Endothelial cell of umbilical vein (primary cell): ENCODE measurements around the gene ARPP19. TPM values are rescaled to one million over a fixed set of nuclear protein-coding genes. Genes with fewer than 3 reads are reported as not detected.
"Not testable (repeated sequence)": the region's sequence is repeated elsewhere in the genome, so short reads cannot be mapped to it uniquely, and the experiment has no call there.

Experiments
- BruUV-seq: library from RNA; stranded (reverse); fragments of 400-500 nt; replicated peaks from 2 replicates; lab custom pipeline; 2021; lab: Mats Ljungman, UMichigan
- CTCF ChIA-PET: fragments of 300-600, 350-600 bp; sonication (Branson Sonifier 250); formaldehyde crosslinking; loops from one replicate; lab custom pipeline; 2021; ENCODE audit warnings: antibody characterized with exemption, inconsistent platforms; lab: Charles Lee
- POLR2A ChIA-PET: fragments of 300-600, 350-600 bp; sonication (Branson Sonifier 250); formaldehyde crosslinking; loops from one replicate; lab custom pipeline; 2021; ENCODE audit warnings: antibody characterized with exemption, inconsistent platforms; lab: Charles Lee
- DNase-seq: peaks from one replicate; pipeline ENCODE4 v3.0.0-alpha.2; 2011; ENCODE audit warnings: low read depth, low spot score
- FAIRE-seq: peaks from 2 replicates; lab custom pipeline; 2011; peaks lifted over from hg19 to GRCh38; lab: Jason Lieb, UNC
- H2AFZ ChIP-seq: 2 replicates; pipeline ENCODE4 v1.6.0; 2012; ENCODE audit warnings: low read depth, low read length, control low read depth, inconsistent platforms
- H3K27ac ChIP-seq: 2 replicates; pipeline ENCODE4 v1.5.1; 2011; ENCODE audit warnings: low read depth, mild to moderate bottlenecking, control low read depth, low read length, moderate library complexity; ENCODE audit not compliant: insufficient read depth
- H3K27me3 ChIP-seq, 2 experiments: 2 replicates each; pipeline versions ENCODE4 v1.6.0 to v1.6.1; 2011; ENCODE audit warnings: low read length in 2 of 2, mixed read lengths in 1 of 2; ENCODE audit not compliant: control insufficient read depth in 2 of 2, insufficient read depth in 2 of 2
- H3K36me3 ChIP-seq, 2 experiments: 2 replicates in 1 of 2; 3 replicates in 1 of 2; pipeline ENCODE4 v1.5.1; 2011; ENCODE audit warnings: low read length in 2 of 2, mild to moderate bottlenecking in 1 of 2, moderate library complexity in 1 of 2; ENCODE audit not compliant: control insufficient read depth in 2 of 2, insufficient read depth in 2 of 2; ENCODE audit errors: extremely low read depth in 1 of 2
- H3K4me1 ChIP-seq: 3 replicates; pipeline ENCODE4 v1.5.1; 2011; ENCODE audit warnings: mild to moderate bottlenecking, low read length; ENCODE audit not compliant: control insufficient read depth, insufficient read depth; ENCODE audit errors: extremely low read depth
- H3K4me2 ChIP-seq: 2 replicates; pipeline ENCODE4 v1.6.1; 2011; ENCODE audit warnings: low read length, control low read depth, mixed read lengths; ENCODE audit not compliant: insufficient read depth
- H3K4me3 ChIP-seq, 3 experiments: fragments of 200-600 bp in 1 of 3; sonication (generic), shearing (Covaris generic) in 1 of 3; replicated peaks in 1 of 3; 2 replicates each; pipeline ENCODE4 v1.5.1; 2011 to 2016; ENCODE audit warnings: control low read depth in 3 of 3, low read length in 3 of 3, mild to moderate bottlenecking in 2 of 3, inconsistent platforms in 1 of 3, low read depth in 1 of 3, moderate library complexity in 1 of 3; ENCODE audit not compliant: insufficient read depth in 1 of 3
- H3K79me2 ChIP-seq: 2 replicates; pipeline ENCODE4 v1.6.0; 2012; ENCODE audit warnings: low read length, inconsistent platforms; ENCODE audit not compliant: control insufficient read depth, insufficient read depth
- H3K9ac ChIP-seq: replicated peaks from 2 replicates; pipeline ENCODE3; 2011; ENCODE audit warnings: low read length, control low read depth; ENCODE audit not compliant: insufficient read depth; ENCODE audit errors: extremely low read depth
- H3K9me1 ChIP-seq: replicated peaks from 3 replicates; pipeline ENCODE4 v1.6.0; 2011; ENCODE audit warnings: mild to moderate bottlenecking, low read length; ENCODE audit not compliant: control insufficient read depth, insufficient read depth; ENCODE audit errors: extremely low read depth
- H3K9me3 ChIP-seq: replicated peaks from 2 replicates; pipeline ENCODE4 v1.5.1; 2012; ENCODE audit warnings: low read length, inconsistent platforms; ENCODE audit not compliant: control insufficient read depth, insufficient read depth
- H4K20me1 ChIP-seq: replicated peaks from 2 replicates; pipeline ENCODE3; 2011; ENCODE audit warnings: mild to moderate bottlenecking, low read length; ENCODE audit not compliant: control insufficient read depth, insufficient read depth; ENCODE audit errors: extremely low read depth
- CTCF ChIP-seq, 2 donors: IDR thresholded peaks; 1 replicate in 1 of 2; 2 replicates in 1 of 2; pipeline ENCODE4 v1.5.1; 2011; ENCODE audit warnings: low read length in 2 of 2, mild to moderate bottlenecking in 2 of 2, moderate library complexity in 2 of 2, control low read depth in 1 of 2, inconsistent platforms in 1 of 2, low read depth in 1 of 2; ENCODE audit not compliant: insufficient read depth in 1 of 2; ENCODE audit errors: extremely low read depth in 1 of 2
- EZH2 ChIP-seq: IDR thresholded peaks from 2 replicates; pipeline ENCODE4 v1.6.1; 2012; ENCODE audit warnings: borderline replicate concordance, low read depth, mild to moderate bottlenecking, moderate library complexity, low read length, inconsistent platforms; ENCODE audit not compliant: severe bottlenecking
- FOS ChIP-seq: IDR thresholded peaks from 2 replicates; pipeline ENCODE4 v1.6.1; 2011; ENCODE audit warnings: mild to moderate bottlenecking, low read length, moderate library complexity, borderline replicate concordance; ENCODE audit not compliant: insufficient read depth
- GATA2 ChIP-seq: IDR thresholded peaks from 2 replicates; pipeline ENCODE4 v1.7.0; 2011; ENCODE audit warnings: low read depth, mild to moderate bottlenecking, moderate library complexity, mixed read lengths, low read length; ENCODE audit not compliant: insufficient read length, insufficient read depth
- JUN ChIP-seq: IDR thresholded peaks from 2 replicates; pipeline ENCODE4 v1.6.1; 2011; ENCODE audit warnings: borderline replicate concordance, low read depth; ENCODE audit not compliant: insufficient read length, insufficient read depth
- MAX ChIP-seq: IDR thresholded peaks from 2 replicates; pipeline ENCODE4 v1.6.1; 2011; ENCODE audit not compliant: insufficient read depth, insufficient read length
- MYC ChIP-seq: IDR thresholded peaks from one replicate; pipeline ENCODE4 v1.6.1; 2011; ENCODE audit warnings: mild to moderate bottlenecking, low read depth, low read length
- POLR2A ChIP-seq: IDR thresholded peaks from 2 replicates; pipeline ENCODE4 v1.6.1; 2012; ENCODE audit warnings: low read depth, mild to moderate bottlenecking, control low read depth, low read length
- POLR2AphosphoS5 ChIP-seq: IDR thresholded peaks from 2 replicates; pipeline ENCODE4 v1.6.1; 2012; ENCODE audit warnings: low read depth, mild to moderate bottlenecking, control low read depth, low read length, moderate library complexity; ENCODE audit not compliant: insufficient read depth
- dilution Hi-C: fragments of 300-500 bp; cut with MboI; formaldehyde crosslinking; loops from one replicate; pipeline ENCODE4 v1.15.0; 2019; ENCODE audit warnings: low sequenced_read_pairs; ENCODE audit not compliant: extremely low pct_ligation_motif_present
- intact Hi-C: fragments of 100-400 bp; cut with micrococcal nuclease; formaldehyde crosslinking; loops from one replicate; pipeline ENCODE4 v1.10.0; 2022
- polyA plus RNA-seq, 4 experiments: library from polyadenylated mRNA; depleted of rRNA in 3 of 4; stranded (reverse) in 3 of 4; unstranded in 1 of 4; fragments of >200 nt; gene quantifications; 2 replicates each; pipeline versions ENCODE4 v1.2.1 to v1.2.3, GENCODE V29; 2011 to 2012; ENCODE audit warnings: missing spikeins in 1 of 4
- total RNA-seq: library from RNA; stranded (reverse); gene quantifications from 2 replicates; pipeline ENCODE4 v1.2.3, GENCODE V29; 2021

Gene ARPP19
- total and polyA plus RNA-seq, 2 donors (not counting 3 experiments of a cell fraction or from before 2014, with no cell fraction given) = 47.1 to 191 TPM

- Histone ChIP-seq H3K4me3 (peak overlapping the region; percentile 11 to 79 (median 45)), H3K9ac (peak overlapping the region; percentile 95), H3K27ac (no peak overlapping the region), H3K4me2 (peak overlapping the region; percentile 96), H3K36me3 (peaks cover 0 to 3% of the 10 kb centered on the region in 2 experiments), H3K4me1 (peaks cover 24% of the 10 kb centered on the region), H3K9me1 (no peaks in the 10 kb centered on the region), H3K79me2 (peaks cover 66% of the 10 kb centered on the region), H3K9me3 (no peaks in the 10 kb centered on the region), H4K20me1 (peaks cover 3% of the 10 kb centered on the region), H2AFZ (no peak overlapping the region), H3K27me3 (no peaks in the 10 kb centered on the region)
- POLR2A ChIA-PET = no interaction called here
- intact Hi-C loops = loop anchor here (5.0 kb wide), 1 partner anchor 235 kb away; no protein-coding TSS in a partner anchor
- BruUV-seq = no TSS peak
- CTCF ChIA-PET = interaction anchor here (0.6 to 1.4 kb wide), 3 partner anchors 12 to 20 kb away, joined by 3 read pairs; no protein-coding TSS in a partner anchor
- TF ChIP-seq POLR2A = no peak
- no peak for TF ChIP-seq FOS
- TF ChIP-seq EZH2 = no peak
- no peak for TF ChIP-seq GATA2
- TF ChIP-seq MAX = no peak
- no peak for TF ChIP-seq MYC
- no peak for TF ChIP-seq CTCF (IDR thresholded peaks at IDR 0.05; ENCODE audit: extremely low read depth in 1 of 2, insufficient read depth in 1 of 2, low read depth in 1 of 2, low read length in 2 of 2)
- no peak for TF ChIP-seq JUN
- no peak for TF ChIP-seq POLR2AphosphoS5
- dilution Hi-C loops = no loop called here
- no peak for FAIRE-seq
- DNase-seq = peak; percentile 26
These were observed 1.9 kb downstream of the ARPP19 start for GRCh38 chr15:52566889-52567288.

GRCh38 chr15:52565417-52566358, 3.1 kb downstream of the ARPP19 start:
- H3K4me3 ChIP-seq, H3K36me3 ChIP-seq, H3K27ac ChIP-seq, BruUV-seq, H4K20me1 ChIP-seq, H3K9me1 ChIP-seq, dilution Hi-C loops, POLR2A ChIA-PET, H3K9ac ChIP-seq, H2AFZ ChIP-seq, H3K27me3 ChIP-seq, H3K4me2 ChIP-seq, H3K9me3 ChIP-seq, FAIRE-seq: not testable (repeated sequence)
- peak; percentile 23 for DNase-seq
- CTCF ChIA-PET = interaction anchor here (1.1 to 2.2 kb wide), 5 partner anchors 8 to 234 kb away, joined by 3 to 7 read pairs (median 3); no protein-coding TSS in a partner anchor
- Histone ChIP-seq H3K79me2 (peaks cover 78% of the 10 kb centered on the region), H3K4me1 (peaks cover 24% of the 10 kb centered on the region)
- intact Hi-C loops = loop anchor here (5.0 kb wide), 1 partner anchor 233 kb away; no protein-coding TSS in a partner anchor
